Esophagus (tissue), 2 donors: ENCODE results near the gene ATP8B1. TPM values are rescaled to one million over a fixed set of nuclear protein-coding genes. Genes with fewer than 3 reads are reported as not detected.

Source experiments
- H3K27ac ChIP-seq, 2 donors: one replicate each; pipeline ENCODE4 v1.5.1; 2013; ENCODE audit warnings: low read depth in 2 of 2, mild to moderate bottlenecking in 2 of 2, inconsistent platforms in 1 of 2, low read length in 1 of 2, moderate library complexity in 1 of 2
- H3K27me3 ChIP-seq, 2 donors: one replicate each; pipeline ENCODE4 v1.6.1; 2013; ENCODE audit warnings: low read length in 2 of 2, control low read depth in 1 of 2, mild to moderate bottlenecking in 1 of 2; ENCODE audit not compliant: insufficient read depth in 2 of 2, control insufficient read depth in 1 of 2
- H3K36me3 ChIP-seq, 2 donors: one replicate each; pipeline ENCODE4 v1.6.1; 2013; ENCODE audit warnings: low read length in 1 of 2; ENCODE audit not compliant: control insufficient read depth in 2 of 2, insufficient read depth in 2 of 2
- H3K4me1 ChIP-seq, 2 donors: one replicate each; pipeline ENCODE4 v1.6.1; 2013; ENCODE audit warnings: low read length in 1 of 2; ENCODE audit not compliant: control insufficient read depth in 2 of 2, insufficient read depth in 2 of 2
- H3K4me3 ChIP-seq, 2 donors: one replicate each; pipeline ENCODE4 v1.5.1; 2013; ENCODE audit warnings: low read length in 2 of 2, mild to moderate bottlenecking in 2 of 2, low read depth in 1 of 2, moderate library complexity in 1 of 2
- H3K9me3 ChIP-seq, 2 donors: one replicate each; pipeline ENCODE4 v1.6.1; 2013; ENCODE audit warnings: mild to moderate bottlenecking in 2 of 2, low read depth in 1 of 2, low read length in 1 of 2, moderate library complexity in 1 of 2; ENCODE audit not compliant: control insufficient read depth in 2 of 2, insufficient read depth in 1 of 2
- WGBS, 2 donors: extraction: QIAGEN DNeasy Blood & Tissue Kit; methylation state at CpG; one replicate each; pipeline ENCODE4 v1.1.7; 2013; 5-methylcytosine and 5-hydroxymethylcytosine counted together
- polyA plus RNA-seq, 2 donors: library from polyadenylated mRNA; stranded (reverse); fragments of 200-250 nt; gene quantifications; one replicate each; pipeline ENCODE4 v1.2.3, GENCODE V29; 2013
- donor health status: healthy with polysubstance abuse.
- donor health status: Bipolar disorder and iron deficiency.

The ATP8B1 gene
- polyA plus RNA-seq, 2 donors = 8.0 to 12.9 TPM

DNA sequence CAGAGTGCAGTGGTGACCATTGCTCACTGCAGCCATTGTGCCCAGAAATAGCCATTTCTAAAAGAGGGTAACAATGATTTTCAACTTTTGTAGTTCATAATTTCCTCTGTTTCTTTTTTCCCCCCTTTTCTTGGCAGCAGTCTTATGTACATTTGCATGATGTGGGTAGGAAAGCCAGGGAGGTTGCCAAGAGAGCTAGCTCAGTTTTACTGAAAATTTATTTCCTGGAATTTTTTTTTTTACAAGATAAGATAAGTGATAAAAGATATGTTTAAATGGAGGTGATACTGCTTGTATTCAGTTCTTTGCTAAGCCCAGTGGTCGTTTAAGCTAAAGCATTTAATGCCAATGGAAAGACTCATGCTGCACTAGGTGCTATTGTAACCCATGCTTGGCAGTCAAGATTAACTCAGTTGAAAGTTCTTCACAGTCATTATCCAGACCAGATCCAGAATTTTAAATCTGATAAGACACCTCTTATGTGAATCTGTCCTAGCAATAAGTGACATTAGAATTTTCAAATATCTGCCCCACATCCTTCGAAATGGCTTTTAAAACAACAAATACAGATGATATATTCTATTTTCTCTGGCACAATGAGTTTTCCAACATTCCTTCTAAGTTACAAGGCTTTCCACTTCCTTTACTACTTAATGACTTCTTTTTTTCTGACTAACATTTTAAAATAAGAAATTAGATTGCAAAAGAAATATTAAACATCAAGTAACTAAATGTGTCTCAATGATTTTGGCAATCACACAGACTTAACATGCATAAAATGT lies 4.4 kb upstream of the ATP8B1 start:
- peak overlapping the region in 1 of 2 donors; percentile 64 for H3K27ac ChIP-seq

DNA sequence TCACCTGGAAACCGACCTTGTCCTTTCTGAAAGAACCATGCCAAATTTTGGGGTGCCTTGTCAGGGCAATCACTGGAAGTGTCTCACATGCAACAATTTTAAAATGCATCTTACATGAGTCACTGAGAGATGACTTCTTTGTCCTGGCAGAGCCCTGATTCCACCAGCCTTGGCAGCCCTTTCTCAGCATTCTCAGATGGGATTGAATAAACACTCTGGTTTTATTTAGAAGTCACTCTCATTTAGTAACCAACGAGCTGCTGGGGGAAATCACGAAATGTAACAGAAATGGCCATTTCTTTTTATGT lies 3.8 kb upstream of the ATP8B1 start:
- H3K4me3 ChIP-seq = no peak overlapping the region
- peak overlapping the region in 1 of 2 donors; percentile 64 for H3K27ac ChIP-seq
- H3K27me3 ChIP-seq = no peaks in the 10 kb centered on the region
- 14 to 33% methylated on average over 3 of the region's 3 CpGs for WGBS, 2 donors
- H3K4me1 ChIP-seq = peaks cover 3 to 5% of the 10 kb centered on the region in 2 donors
- no peaks in the 10 kb centered on the region for H3K9me3 ChIP-seq
- H3K36me3 ChIP-seq = no peaks in the 10 kb centered on the region

More for the DNA sequence above, 4.4 kb upstream of the ATP8B1 start:
- H3K36me3 ChIP-seq = no peaks in the 10 kb centered on the region
- H3K4me1 ChIP-seq = peaks cover 3 to 5% of the 10 kb centered on the region in 2 donors
- no peaks in the 10 kb centered on the region for H3K27me3 ChIP-seq
- no peak overlapping the region for H3K4me3 ChIP-seq
- WGBS, 2 donors = 29 to 33% methylated on average over 2 of the region's 2 CpGs
- no peaks in the 10 kb centered on the region for H3K9me3 ChIP-seq

DNA sequence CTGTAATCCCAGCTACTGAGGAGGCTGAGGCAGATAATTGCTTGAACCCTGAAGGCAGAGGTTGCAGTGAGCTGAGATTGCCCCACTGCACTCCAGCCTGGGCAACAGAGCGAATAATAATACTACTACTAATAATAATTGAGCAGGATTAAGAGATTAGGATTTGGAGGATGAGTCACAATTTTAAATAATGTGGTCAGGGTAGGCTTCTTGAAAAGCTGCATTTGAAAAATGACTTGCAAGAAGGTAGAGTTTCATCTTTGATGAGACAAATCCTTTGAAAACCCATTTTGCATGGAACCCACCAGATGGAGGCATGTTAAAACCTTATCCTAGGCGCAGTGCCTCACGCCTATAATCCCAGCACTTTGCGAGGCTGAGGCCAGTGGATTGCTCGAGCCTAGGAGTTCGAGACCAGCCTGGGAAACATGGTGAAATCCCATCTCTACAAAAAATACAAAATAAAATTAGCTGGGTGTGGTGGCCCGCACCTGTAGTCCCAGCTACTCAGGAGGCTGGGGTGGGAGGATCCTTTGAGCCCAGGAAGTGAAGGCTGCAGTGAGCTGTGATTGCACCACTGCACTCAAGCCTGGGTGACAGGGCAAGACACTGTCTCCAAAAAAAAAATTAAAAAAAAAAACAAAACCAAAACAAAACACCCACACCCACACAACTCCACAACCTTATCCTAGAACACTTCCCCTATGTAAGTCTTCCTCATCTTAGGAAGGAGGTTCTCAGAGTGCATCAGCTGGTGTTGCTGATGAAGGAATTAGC lies 3.3 kb upstream of the ATP8B1 start:
- Histone ChIP-seq H3K27ac (no peak overlapping the region), H3K36me3 (no peaks in the 10 kb centered on the region), H3K27me3 (no peaks in the 10 kb centered on the region), H3K4me1 (peaks cover 3 to 5% of the 10 kb centered on the region in 2 donors), H3K4me3 (no peak overlapping the region), H3K9me3 (no peaks in the 10 kb centered on the region)
- WGBS, 2 donors = 61 to 85% methylated on average over 7 of the region's 7 CpGs

DNA sequence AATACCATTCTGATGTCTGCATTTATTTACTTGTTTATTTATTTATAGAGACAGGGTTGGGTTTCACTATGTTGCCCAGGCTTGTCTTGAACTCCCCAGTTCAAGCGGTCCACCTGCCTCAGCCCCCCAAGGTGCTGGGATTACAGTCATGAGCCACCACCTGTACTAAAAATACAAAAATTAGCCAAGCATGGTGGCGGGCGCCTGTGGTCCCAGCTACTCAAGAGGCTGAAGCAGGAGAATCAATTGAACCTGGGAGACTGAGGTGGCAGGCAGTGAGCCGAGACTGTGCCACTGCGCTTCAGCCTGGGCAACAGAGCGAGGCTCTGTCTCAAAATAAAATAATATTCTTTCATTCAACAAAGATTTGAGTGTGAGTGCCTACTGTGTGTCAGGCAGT lies 2.0 kb upstream of the ATP8B1 start:
- H3K27ac ChIP-seq = no peak overlapping the region
- no peaks in the 10 kb centered on the region for H3K9me3 ChIP-seq
- 94 to 97% methylated on average over 6 of the region's 6 CpGs for WGBS, 2 donors
- H3K4me3 ChIP-seq = no peak overlapping the region
- H3K36me3 ChIP-seq = no peaks in the 10 kb centered on the region
- peaks cover 3 to 5% of the 10 kb centered on the region in 2 donors for H3K4me1 ChIP-seq
- no peaks in the 10 kb centered on the region for H3K27me3 ChIP-seq

DNA sequence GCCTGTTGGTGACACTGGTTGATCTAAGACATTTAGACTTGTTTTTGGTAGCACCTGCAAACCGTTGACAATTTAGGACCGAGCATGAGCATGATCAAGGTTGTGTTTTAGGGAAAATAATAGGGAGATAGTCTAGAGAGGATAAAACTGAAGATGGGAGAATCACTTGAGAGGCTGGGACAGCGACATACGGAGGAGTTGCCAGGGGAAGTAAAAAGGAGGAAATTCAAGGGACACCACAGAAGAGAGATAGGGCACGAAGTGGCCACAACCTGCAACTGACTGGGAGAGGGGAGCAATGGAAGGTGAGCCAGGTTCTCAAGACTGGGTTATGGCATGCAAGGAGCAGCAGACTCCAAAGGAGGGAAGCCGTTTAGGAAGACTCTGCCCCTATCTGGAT lies 1.4 kb upstream of the ATP8B1 start:
- Histone ChIP-seq H3K9me3 (no peaks in the 10 kb centered on the region), H3K27me3 (no peaks in the 10 kb centered on the region), H3K4me1 (peaks cover 3 to 5% of the 10 kb centered on the region in 2 donors), H3K4me3 (no peak overlapping the region), H3K36me3 (no peaks in the 10 kb centered on the region), H3K27ac (no peak overlapping the region)
- WGBS, 2 donors = 72 to 78% methylated on average over 6 of the region's 6 CpGs

DNA sequence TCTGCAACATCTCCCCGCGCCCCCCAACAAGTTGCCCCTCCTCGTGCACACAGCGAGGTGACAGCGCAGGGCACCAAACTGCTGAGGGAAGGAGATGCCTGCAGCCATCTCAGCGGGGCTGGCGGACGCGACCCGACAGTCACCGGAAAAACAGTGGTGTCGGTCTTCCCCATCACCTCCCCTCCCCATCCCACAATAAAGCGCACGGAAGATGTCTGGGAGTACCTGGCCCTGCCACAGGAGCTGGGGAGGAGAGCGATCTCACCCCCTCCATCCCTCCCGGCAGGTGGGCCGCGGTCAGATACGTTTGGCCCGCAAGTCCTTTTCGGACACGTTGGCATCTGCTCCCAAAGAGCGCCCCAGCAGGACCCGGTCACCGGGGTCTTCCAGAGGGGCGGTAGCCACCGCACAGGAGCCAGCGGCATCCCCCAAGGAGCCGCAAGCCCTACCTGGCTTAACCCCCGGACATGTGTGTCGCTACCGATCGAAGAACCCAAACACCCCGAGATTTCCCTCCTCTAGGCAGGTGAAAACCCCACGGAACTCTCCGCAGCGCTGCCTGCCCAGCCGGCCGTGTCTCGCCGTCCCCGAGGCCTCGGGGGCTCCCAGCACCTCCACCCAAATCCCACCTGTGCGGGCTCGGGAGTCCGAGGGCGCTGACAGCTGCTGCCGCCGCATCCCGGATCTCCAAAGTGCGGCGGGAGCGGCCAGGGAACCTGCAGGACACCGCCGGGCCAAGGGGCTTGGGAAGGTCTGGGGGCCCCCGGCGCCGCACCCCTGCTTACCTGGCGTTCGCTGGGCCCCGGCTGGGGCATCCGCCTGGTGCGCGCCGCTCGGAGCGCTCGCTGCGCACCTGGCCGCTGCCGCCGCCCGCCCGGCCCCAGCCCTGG lies 657 bp downstream of the ATP8B1 start:
- Histone ChIP-seq H3K4me1 (peaks cover 3 to 5% of the 10 kb centered on the region in 2 donors), H3K4me3 (peak overlapping the region; percentile 89 to 90), H3K9me3 (no peaks in the 10 kb centered on the region), H3K36me3 (no peaks in the 10 kb centered on the region), H3K27me3 (no peaks in the 10 kb centered on the region), H3K27ac (peak overlapping the region; percentile 84 to 92)
- 1% methylated on average over 53 to 74 of the region's 74 CpGs for WGBS, 2 donors

DNA sequence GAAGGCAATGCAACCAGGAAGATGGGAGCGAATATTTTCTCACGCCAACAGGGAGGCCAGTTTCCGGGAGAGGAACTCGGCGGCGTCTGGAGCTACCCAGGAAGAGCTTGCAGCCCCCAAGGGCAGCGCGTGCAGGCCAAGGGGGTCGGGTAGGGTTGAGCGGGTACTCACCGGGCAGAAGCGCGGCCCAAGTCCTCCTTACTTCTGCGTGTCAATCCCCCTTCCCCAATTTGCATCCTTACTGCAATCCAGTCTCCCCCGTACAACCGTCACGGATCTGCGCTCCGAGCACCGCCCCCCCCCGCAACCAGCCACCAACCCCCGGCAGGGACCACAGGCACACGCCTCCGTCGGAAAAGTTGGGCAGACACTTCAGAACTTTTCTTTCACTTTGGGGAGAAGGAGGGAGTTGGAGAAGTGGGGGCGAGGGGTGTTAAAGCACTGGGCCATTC lies 1.3 kb downstream of the ATP8B1 start:
- WGBS, 2 donors = 7 to 10% methylated on average over 25 to 26 of the region's 26 CpGs
- Histone ChIP-seq H3K36me3 (no peaks in the 10 kb centered on the region), H3K27ac (peak overlapping the region; percentile 84 to 92), H3K4me3 (peak overlapping the region; percentile 89 to 90), H3K4me1 (peaks cover under 1 to 5% of the 10 kb centered on the region in 2 donors), H3K9me3 (no peaks in the 10 kb centered on the region), H3K27me3 (no peaks in the 10 kb centered on the region)

DNA sequence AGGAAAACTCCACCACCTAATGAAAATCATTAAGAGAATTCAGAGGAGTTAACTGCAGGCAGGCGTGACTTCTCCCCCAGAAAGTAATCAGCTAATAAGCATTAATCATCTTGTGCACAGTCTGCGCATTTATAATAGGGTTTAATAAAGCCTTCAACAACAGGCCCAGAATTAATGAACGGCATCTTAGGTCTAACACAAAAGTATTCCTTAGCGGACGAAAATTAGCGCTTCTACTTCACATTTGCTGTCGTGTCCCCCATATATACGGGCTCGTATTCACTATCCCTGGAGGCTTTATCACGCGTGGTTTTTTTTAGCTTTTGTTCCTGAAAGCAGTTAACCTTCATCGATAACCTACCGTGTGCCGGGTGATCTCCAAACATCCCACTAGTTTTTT lies 1.8 kb downstream of the ATP8B1 start:
- H3K9me3 ChIP-seq = no peaks in the 10 kb centered on the region
- H3K27ac ChIP-seq = peak overlapping the region; percentile 41 to 84
- H3K27me3 ChIP-seq = no peaks in the 10 kb centered on the region
- no peaks in the 10 kb centered on the region for H3K36me3 ChIP-seq
- WGBS, 2 donors = 26 to 29% methylated on average over 14 of the region's 14 CpGs
- H3K4me3 ChIP-seq = peak overlapping the region; percentile 89 to 90
- peaks cover 0 to 4% of the 10 kb centered on the region in 2 donors for H3K4me1 ChIP-seq

DNA sequence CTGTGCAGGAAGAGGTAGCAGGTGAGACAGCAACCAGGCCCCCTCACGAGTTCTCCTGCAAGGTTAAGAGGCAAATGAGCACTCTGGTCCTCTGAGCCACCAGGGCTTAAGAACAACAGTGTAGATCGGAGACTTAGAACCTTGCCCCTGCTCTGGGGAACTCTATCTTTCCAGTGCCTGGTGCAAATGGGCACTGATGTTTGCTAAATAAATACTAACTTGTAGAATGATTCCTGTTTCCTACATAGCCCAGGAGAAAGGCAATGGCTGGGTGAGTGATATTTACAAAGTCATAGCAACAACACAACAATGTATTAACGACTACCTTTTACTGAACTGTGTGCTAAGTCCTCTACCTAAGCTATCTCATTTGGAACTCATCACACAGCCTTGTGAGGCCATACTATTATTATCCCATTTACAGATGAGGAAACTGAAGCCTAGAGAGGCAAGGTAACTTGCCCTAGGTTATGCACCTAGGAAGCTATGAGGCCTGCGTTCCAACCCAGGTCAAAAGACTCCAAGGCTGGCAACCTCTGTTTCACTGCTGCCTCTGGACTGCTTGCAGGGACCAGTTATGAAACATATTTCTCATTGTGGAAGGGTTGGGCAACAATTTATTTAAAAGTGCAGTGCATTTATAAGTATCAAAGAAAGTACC lies 4.3 kb downstream of the ATP8B1 start:
- H3K27me3 ChIP-seq = no peaks in the 10 kb centered on the region
- H3K27ac ChIP-seq = no peak overlapping the region
- H3K4me1 ChIP-seq = peaks cover 0 to 2% of the 10 kb centered on the region in 2 donors
- 65 to 85% methylated on average over 4 of the region's 4 CpGs for WGBS, 2 donors
- H3K36me3 ChIP-seq = no peaks in the 10 kb centered on the region
- no peaks in the 10 kb centered on the region for H3K9me3 ChIP-seq
- no peak overlapping the region for H3K4me3 ChIP-seq
